Measurements from ENCODE around the gene NTN4.

NTN4 gene

GRCh38 chr12:95693689-95694088 lies 96.9 kb downstream of the NTN4 start:
- Histone ChIP-seq H3K4me3 (ENCODE audit: low read depth in 1 of 2, low read length in 1 of 2) (no peak overlapping the region), H3K27ac (no peak overlapping the region), H3K4me1 (ENCODE audit: control insufficient read depth in 1 of 2, insufficient read depth in 1 of 2, low read depth in 1 of 2, low read length in 1 of 2) (no peaks in the 10 kb centered on the region), H3K9me3 (no peaks in the 10 kb centered on the region), H3K27me3 (no peaks in the 10 kb centered on the region), H3K36me3 (no peaks in the 10 kb centered on the region)
- no peak for TF ChIP-seq CTCF (IDR thresholded peaks at IDR 0.05)

GRCh38 chr12:95690861-95691635 lies 99.5 kb downstream of the NTN4 start:
- Histone ChIP-seq H3K4me3 (ENCODE audit: low read depth in 1 of 2, low read length in 1 of 2) (no peak overlapping the region), H3K36me3 (no peaks in the 10 kb centered on the region), H3K27me3 (no peaks in the 10 kb centered on the region), H3K4me1 (ENCODE audit: control insufficient read depth in 1 of 2, insufficient read depth in 1 of 2, low read depth in 1 of 2, low read length in 1 of 2) (no peaks in the 10 kb centered on the region), H3K9me3 (no peaks in the 10 kb centered on the region), H3K27ac (no peak overlapping the region)
- no peak for TF ChIP-seq CTCF (IDR thresholded peaks at IDR 0.05)

DNA sequence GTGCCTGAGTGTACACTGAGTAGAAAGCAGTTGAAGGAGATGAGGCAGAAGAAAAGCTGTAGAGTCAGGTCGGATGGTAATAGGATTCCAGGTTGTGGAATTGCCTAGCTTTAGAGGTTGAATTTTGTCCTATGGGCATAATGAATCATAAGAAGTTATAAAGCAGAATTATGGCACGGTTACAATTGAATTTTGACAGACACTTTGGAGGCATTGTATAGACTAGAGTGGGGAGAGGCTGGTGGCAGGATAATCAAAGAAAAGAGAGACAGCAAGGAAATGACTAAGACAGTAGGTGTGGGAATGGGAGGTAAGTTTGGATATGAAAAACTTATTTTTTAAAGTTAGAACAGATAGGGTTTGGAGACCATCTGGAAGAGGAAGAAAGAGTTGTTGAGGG lies 102.6 kb downstream of the NTN4 start:
- no peak overlapping the region for H3K27ac ChIP-seq
- H3K4me1 ChIP-seq (ENCODE audit: control insufficient read depth in 1 of 2, insufficient read depth in 1 of 2, low read depth in 1 of 2, low read length in 1 of 2), result no peaks in the 10 kb centered on the region
- no peaks in the 10 kb centered on the region for H3K27me3 ChIP-seq
- TF ChIP-seq CTCF (IDR thresholded peaks at IDR 0.05), result no peak
- no peaks in the 10 kb centered on the region for H3K36me3 ChIP-seq
- no peak overlapping the region for H3K4me3 ChIP-seq (ENCODE audit: low read depth in 1 of 2, low read length in 1 of 2)
- no peaks in the 10 kb centered on the region for H3K9me3 ChIP-seq

- Histone ChIP-seq H3K27ac (no peak overlapping the region), H3K36me3 (no peaks in the 10 kb centered on the region)
- TF ChIP-seq CTCF (IDR thresholded peaks at IDR 0.05), result no peak
These were observed 107.1 kb downstream of the NTN4 start for GRCh38 chr12:95683418-95683817.

DNA sequence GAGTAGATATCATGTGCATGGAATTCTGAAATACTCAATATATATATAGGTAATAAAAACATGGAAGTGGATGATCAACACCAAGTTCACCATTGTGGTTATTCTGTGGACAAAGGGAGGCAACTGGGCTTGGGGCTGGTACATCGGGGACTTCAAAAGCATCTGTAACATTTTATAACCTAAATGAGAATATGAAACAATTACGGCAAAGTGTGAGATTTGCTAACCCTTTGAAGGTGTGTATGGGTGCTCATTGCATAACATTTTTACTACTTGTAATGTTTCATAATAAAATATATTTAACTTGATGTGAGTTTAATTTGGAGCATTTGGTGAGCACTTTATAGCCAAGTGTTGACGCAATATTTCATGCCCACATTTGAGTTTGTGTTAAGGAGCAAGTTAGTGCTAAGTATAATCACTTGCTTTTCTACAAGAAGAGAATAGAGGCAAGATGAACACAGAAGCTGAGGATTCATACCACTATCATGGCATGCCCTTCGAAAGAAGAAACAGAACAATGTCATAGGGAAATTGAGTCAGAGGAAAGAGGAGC lies 109.3 kb downstream of the NTN4 start:
- TF ChIP-seq CTCF (IDR thresholded peaks at IDR 0.05), result no peak
- no peaks in the 10 kb centered on the region for H3K4me1 ChIP-seq (ENCODE audit: control insufficient read depth in 1 of 2, insufficient read depth in 1 of 2, low read depth in 1 of 2, low read length in 1 of 2)
- H3K27ac ChIP-seq, result no peak overlapping the region
- H3K36me3 ChIP-seq, result no peaks in the 10 kb centered on the region
- H3K27me3 ChIP-seq, result no peaks in the 10 kb centered on the region
- H3K9me3 ChIP-seq, result no peaks in the 10 kb centered on the region
- H3K4me3 ChIP-seq (ENCODE audit: low read depth in 1 of 2, low read length in 1 of 2), result no peak overlapping the region

More at GRCh38 chr12:95683418-95683817, 107.1 kb downstream of the NTN4 start:
- Histone ChIP-seq H3K9me3 (no peaks in the 10 kb centered on the region), H3K27me3 (no peaks in the 10 kb centered on the region), H3K4me1 (ENCODE audit: control insufficient read depth in 1 of 2, insufficient read depth in 1 of 2, low read depth in 1 of 2, low read length in 1 of 2) (no peaks in the 10 kb centered on the region), H3K4me3 (ENCODE audit: low read depth in 1 of 2, low read length in 1 of 2) (no peak overlapping the region)

Measured in neutrophil (primary cell).